Occipital lobe (tissue), 2 donors: Measurements from ENCODE around the gene ANKS1B. TPM values are rescaled to one million over a fixed set of nuclear protein-coding genes. Genes with fewer than 3 reads are reported as not detected.
"Not testable (repeated sequence)": the region's sequence is repeated elsewhere in the genome, so short reads cannot be mapped to it uniquely, and the experiment has no call there.

ENCODE experiments used
- DNase-seq: peaks from one replicate; lab custom pipeline; 2025; lab: John Stamatoyannopoulos, UW
- total RNA-seq: library from RNA; depleted of rRNA; stranded (reverse); fragments of >200 nt; gene quantifications from one replicate; pipeline ENCODE4 v1.2.3, GENCODE V29; 2014

The ANKS1B gene
- total RNA-seq, 1 donor from 2014 or later, result 452 TPM

GRCh38 chr12:99278899-99279298 lies 705.8 kb downstream of the ANKS1B start:
- DNase-seq, result no peak

GRCh38 chr12:99277591-99278379 lies 707.0 kb downstream of the ANKS1B start:
- no peak for DNase-seq

GRCh38 chr12:99271071-99271470 lies 713.7 kb downstream of the ANKS1B start:
- DNase-seq, result no peak

- no peak for DNase-seq
Observed at GRCh38 chr12:99267038-99267437, 717.7 kb downstream of the ANKS1B start.

GRCh38 chr12:99265648-99266047 lies 719.1 kb downstream of the ANKS1B start:
- no peak for DNase-seq

- DNase-seq, result no peak
Observed at GRCh38 chr12:99261256-99261655, 723.5 kb downstream of the ANKS1B start.

GRCh38 chr12:99260456-99260996 lies 724.2 kb downstream of the ANKS1B start:
- no peak for DNase-seq

- DNase-seq, result no peak
Observed at GRCh38 chr12:99259040-99259934, 725.4 kb downstream of the ANKS1B start.

GRCh38 chr12:99257672-99258071 lies 727.1 kb downstream of the ANKS1B start:
- DNase-seq, result no peak

- no peak for DNase-seq
Observed at GRCh38 chr12:99253068-99253467, 731.7 kb downstream of the ANKS1B start.

- no peak for DNase-seq
Observed at GRCh38 chr12:99250091-99250490, 734.6 kb downstream of the ANKS1B start.

GRCh38 chr12:99249543-99249942 lies 735.2 kb downstream of the ANKS1B start:
- no peak for DNase-seq

- DNase-seq, result not testable (repeated sequence)
Observed at GRCh38 chr12:99237907-99238538, 746.7 kb downstream of the ANKS1B start.

GRCh38 chr12:99235381-99235780 lies 749.4 kb downstream of the ANKS1B start:
- no peak for DNase-seq

- DNase-seq, result no peak
Observed at GRCh38 chr12:99234702-99235101, 750.0 kb downstream of the ANKS1B start.

GRCh38 chr12:99232324-99232723 lies 752.4 kb downstream of the ANKS1B start:
- no peak for DNase-seq

- DNase-seq, result no peak
Observed at GRCh38 chr12:99231031-99231430, 753.7 kb downstream of the ANKS1B start.

- DNase-seq, result no peak
Observed at GRCh38 chr12:99224237-99224636, 760.5 kb downstream of the ANKS1B start.

GRCh38 chr12:99223579-99223978 lies 761.2 kb downstream of the ANKS1B start:
- DNase-seq, result no peak

- no peak for DNase-seq
Observed at GRCh38 chr12:99213047-99213446, 771.7 kb downstream of the ANKS1B start.

GRCh38 chr12:99212275-99212674 lies 772.5 kb downstream of the ANKS1B start:
- DNase-seq, result no peak

GRCh38 chr12:99205111-99205510 lies 779.6 kb downstream of the ANKS1B start:
- no peak for DNase-seq
